Osteocyte (in vitro differentiated cells): Measurements from ENCODE around the gene GABRG3. TPM values are rescaled to one million over a fixed set of nuclear protein-coding genes. Genes with fewer than 3 reads are reported as not detected.

Experiments
- DNase-seq: peaks from one replicate; pipeline ENCODE4 v3.0.0; 2021; ENCODE audit warnings: mixed read lengths; ENCODE audit not compliant: unreplicated experiment; ENCODE audit errors: extremely low spot score
- H3K27ac Mint-ChIP-seq: one replicate; pipeline ENCODE4 v1.8.0; 2021; ENCODE audit warnings: mild to moderate bottlenecking, mixed read lengths; ENCODE audit not compliant: unreplicated experiment
- H3K27me3 Mint-ChIP-seq: one replicate; pipeline ENCODE4 v1.8.0; 2021; ENCODE audit warnings: mixed read lengths; ENCODE audit not compliant: unreplicated experiment
- H3K36me3 Mint-ChIP-seq: one replicate; pipeline ENCODE4 v1.8.0; 2021; ENCODE audit warnings: mixed read lengths; ENCODE audit not compliant: unreplicated experiment
- H3K4me1 Mint-ChIP-seq: one replicate; pipeline ENCODE4 v1.8.0; 2021; ENCODE audit warnings: mixed read lengths; ENCODE audit not compliant: unreplicated experiment
- H3K4me3 Mint-ChIP-seq: one replicate; pipeline ENCODE4 v1.8.0; 2021; ENCODE audit warnings: mild to moderate bottlenecking, moderate library complexity, mixed read lengths; ENCODE audit not compliant: unreplicated experiment
- H3K9me3 Mint-ChIP-seq: one replicate; pipeline ENCODE4 v1.8.0; 2021; ENCODE audit warnings: mixed read lengths; ENCODE audit not compliant: unreplicated experiment
- total RNA-seq: library from RNA; stranded (reverse); gene quantifications from 2 replicates; pipeline ENCODE4 v1.2.1, GENCODE V29; 2021
- TF ChIP-seq, protein P1 (sequence below): fragments of 200-600 bp; sonication (generic); IDR thresholded peaks from 2 replicates; pipeline ENCODE4 v1.5.0; 2021; ENCODE audit warnings: antibody characterized with exemption, mild to moderate bottlenecking, moderate library complexity

Gene GABRG3
- total RNA-seq, 1 donor from 2014 or later, result 0.19 TPM

DNA sequence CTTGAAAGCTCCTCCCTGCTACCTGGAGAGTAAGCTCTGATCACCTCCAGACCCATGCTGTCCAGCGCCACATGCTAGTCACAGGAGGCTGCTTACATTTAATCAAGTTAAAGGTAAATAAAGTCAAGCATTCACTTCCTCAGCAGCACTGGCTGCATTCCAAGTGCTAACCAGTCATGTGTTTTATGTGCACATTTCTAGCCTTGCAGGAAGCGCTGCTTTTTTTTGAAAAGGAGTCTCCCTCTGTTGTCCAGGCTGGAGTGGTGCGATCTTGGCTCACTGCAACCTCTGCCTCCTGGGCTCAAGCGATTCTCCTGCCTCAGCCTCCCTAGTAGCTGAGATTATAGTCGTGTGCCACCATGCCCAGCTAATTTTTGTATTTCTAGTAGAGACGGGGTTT lies 279.2 kb downstream of the GABRG3 start:
- Mint-ChIP-seq H3K4me1 (peaks cover 5% of the 10 kb centered on the region), H3K4me3 (no peak overlapping the region), H3K36me3 (no peaks in the 10 kb centered on the region), H3K27ac (no peak overlapping the region), H3K9me3 (no peaks in the 10 kb centered on the region), H3K27me3 (no peaks in the 10 kb centered on the region)
- TF ChIP-seq, protein P1, sequence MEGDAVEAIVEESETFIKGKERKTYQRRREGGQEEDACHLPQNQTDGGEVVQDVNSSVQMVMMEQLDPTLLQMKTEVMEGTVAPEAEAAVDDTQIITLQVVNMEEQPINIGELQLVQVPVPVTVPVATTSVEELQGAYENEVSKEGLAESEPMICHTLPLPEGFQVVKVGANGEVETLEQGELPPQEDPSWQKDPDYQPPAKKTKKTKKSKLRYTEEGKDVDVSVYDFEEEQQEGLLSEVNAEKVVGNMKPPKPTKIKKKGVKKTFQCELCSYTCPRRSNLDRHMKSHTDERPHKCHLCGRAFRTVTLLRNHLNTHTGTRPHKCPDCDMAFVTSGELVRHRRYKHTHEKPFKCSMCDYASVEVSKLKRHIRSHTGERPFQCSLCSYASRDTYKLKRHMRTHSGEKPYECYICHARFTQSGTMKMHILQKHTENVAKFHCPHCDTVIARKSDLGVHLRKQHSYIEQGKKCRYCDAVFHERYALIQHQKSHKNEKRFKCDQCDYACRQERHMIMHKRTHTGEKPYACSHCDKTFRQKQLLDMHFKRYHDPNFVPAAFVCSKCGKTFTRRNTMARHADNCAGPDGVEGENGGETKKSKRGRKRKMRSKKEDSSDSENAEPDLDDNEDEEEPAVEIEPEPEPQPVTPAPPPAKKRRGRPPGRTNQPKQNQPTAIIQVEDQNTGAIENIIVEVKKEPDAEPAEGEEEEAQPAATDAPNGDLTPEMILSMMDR, result peak; percentile 33
- no peak for DNase-seq

GRCh38 chr15:27254055-27254454 lies 283.1 kb downstream of the GABRG3 start:
- Mint-ChIP-seq H3K27ac (no peak overlapping the region), H3K9me3 (no peaks in the 10 kb centered on the region)

DNA sequence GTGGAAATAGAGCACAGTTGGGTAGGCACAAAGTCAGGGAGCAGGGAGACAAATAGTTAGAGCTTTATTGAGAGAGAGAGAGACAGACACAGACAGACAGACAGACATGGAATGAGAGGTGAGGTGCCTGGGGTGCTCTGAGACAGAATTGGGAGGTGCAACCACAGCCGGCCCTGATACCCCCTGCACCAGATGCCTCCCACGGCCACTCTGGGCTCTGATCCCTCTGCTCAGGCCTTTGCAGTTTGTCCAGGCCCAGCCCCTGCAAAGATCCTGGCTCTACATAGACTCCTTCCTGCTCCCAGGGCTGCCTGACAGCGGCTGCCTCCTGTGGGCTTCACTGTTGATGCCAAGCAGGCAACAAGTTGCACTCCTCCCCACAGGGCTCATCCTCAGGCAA lies 283.8 kb downstream of the GABRG3 start:
- TF ChIP-seq, protein P1, result no peak
- Mint-ChIP-seq H3K36me3 (no peaks in the 10 kb centered on the region), H3K27me3 (no peaks in the 10 kb centered on the region), H3K4me3 (no peak overlapping the region), H3K4me1 (peaks cover 5% of the 10 kb centered on the region), H3K27ac (no peak overlapping the region), H3K9me3 (no peaks in the 10 kb centered on the region)
- no peak for DNase-seq

More at GRCh38 chr15:27254055-27254454, 283.1 kb downstream of the GABRG3 start:
- Mint-ChIP-seq H3K27me3 (no peaks in the 10 kb centered on the region), H3K4me1 (peaks cover 5% of the 10 kb centered on the region), H3K36me3 (no peaks in the 10 kb centered on the region), H3K4me3 (no peak overlapping the region)
- TF ChIP-seq, protein P1, result no peak
- no peak for DNase-seq

DNA sequence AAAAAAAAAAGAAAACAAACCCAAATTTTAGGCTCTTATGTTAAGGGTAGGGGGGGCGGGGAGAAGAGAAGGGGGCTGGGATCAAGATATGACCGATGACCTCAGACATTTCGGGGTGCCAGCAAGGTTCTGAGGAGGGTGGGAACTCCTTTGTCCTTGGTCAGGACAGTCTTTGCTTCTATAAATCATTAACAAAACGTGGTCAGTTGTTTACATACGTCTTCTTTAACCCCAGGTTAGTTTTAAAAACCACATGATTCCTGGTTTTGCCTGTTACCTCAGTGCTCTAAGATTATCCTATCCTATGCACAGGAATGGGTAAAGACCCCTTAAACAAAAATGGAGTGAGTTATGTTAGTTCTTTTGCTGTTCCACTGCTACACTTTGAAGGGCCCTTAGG lies 285.5 kb downstream of the GABRG3 start:
- TF ChIP-seq, protein P1, result no peak
- Mint-ChIP-seq H3K36me3 (no peaks in the 10 kb centered on the region), H3K4me1 (peaks cover 5% of the 10 kb centered on the region), H3K27ac (no peak overlapping the region), H3K9me3 (no peaks in the 10 kb centered on the region), H3K4me3 (no peak overlapping the region), H3K27me3 (no peaks in the 10 kb centered on the region)
- no peak for DNase-seq

GRCh38 chr15:27258287-27258686 lies 287.3 kb downstream of the GABRG3 start:
- no peak overlapping the region for H3K27ac Mint-ChIP-seq
- no peaks in the 10 kb centered on the region for H3K9me3 Mint-ChIP-seq
- H3K4me3 Mint-ChIP-seq, result no peak overlapping the region
- H3K27me3 Mint-ChIP-seq, result no peaks in the 10 kb centered on the region
- TF ChIP-seq, protein P1, result no peak
- H3K4me1 Mint-ChIP-seq, result peaks cover 1% of the 10 kb centered on the region
- H3K36me3 Mint-ChIP-seq, result no peaks in the 10 kb centered on the region
- no peak for DNase-seq
